GM19324 (cell line): Measurements from ENCODE around the gene TSHB.

Source experiments
- ATAC-seq: cut with Tn5 transposase; IDR thresholded peaks from one replicate; pipeline ENCODE4 v1.9.1; 2021; ENCODE audit warnings: mild to moderate bottlenecking, moderate library complexity; ENCODE audit not compliant: unreplicated experiment, low FRiP score

TSHB gene

DNA sequence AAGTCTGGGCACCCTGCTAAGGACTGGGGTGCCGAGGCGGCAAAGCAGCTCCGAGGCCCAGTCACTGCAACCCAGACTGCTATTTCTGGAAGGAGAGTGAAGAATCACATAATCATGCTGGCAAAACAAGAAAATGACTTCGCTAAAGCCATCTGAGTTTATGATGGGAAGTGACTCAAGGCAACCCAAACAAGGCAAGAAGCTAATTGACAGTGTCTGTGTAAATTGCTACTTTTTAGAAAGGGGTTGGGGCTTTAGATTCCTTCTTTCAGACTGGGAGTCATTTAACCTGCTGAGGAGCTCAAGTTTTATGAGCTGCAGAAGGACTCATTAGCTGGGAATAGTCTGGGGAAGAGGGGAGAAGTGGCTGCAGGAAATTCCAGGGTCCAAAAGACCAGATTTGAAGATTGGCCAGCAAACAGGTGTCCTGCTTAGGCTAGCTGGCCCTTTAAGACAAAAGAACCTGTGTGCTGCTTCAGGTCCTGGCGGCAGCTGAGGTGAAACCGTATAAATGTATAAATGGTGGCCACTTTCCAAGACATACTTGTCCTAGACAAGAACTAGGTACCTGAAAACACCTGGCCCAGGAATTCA, 28.1 kb downstream of the TSHB start:
- no peak for ATAC-seq

DNA sequence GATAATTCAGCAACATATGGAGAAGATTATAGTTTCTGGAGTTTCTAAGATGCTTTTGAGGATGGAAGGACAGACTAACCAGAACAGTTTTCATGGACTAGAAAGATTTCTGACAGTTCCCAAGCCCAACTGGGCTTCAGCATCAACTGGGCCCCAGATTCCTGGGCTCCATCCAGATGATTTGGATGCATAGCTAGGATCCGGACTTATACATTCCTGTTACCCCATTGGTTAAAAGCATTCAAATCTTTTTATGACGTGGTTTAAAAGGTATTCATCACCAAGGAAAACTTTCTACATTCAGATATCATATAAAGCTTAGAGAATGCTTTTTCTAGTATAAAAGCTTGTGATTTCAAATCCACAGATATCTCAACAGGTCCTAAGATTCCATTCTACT, 29.7 kb downstream of the TSHB start:
- no peak for ATAC-seq

DNA sequence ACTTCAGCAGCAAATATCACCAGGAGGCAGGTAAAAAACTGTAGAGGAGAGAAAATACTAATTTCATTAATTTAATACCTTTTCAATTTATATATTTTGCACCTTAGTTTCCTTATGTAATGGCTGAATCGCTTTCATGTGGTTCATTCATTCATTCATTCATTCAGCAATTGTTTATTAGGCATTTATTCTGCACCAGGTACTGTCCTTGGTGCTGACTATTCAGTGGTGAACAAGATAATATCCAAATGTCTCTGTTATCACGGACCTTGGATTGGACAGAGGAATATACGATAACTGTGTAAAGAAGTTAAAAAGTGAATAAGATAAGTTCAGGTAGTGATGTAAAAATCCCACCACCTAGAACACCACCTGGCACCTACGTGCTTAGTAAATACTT, 30.9 kb downstream of the TSHB start:
- ATAC-seq: no peak

DNA sequence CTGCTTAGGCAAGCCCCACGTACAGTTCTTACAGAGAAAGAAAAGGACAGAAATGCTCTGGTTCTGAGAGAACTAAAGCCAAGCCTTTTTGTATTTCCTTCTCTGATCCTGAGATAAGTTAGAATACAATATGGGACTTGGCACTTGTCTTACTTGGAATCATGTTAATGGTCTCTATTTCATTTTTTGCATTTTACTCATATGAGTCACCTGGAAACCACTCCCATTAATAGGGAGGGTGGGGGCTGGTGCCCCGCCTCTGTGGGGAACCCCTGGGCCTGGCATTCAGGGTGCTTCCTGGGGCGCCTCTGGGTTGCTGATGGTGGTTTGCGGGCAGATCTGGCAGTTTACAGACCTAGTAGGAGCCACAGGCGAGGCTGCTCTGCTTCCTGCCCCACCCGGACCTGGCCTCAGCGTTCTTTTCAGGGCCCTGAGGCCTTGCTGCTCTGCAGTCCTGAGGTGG, 32.9 kb downstream of the TSHB start:
- no peak for ATAC-seq

DNA sequence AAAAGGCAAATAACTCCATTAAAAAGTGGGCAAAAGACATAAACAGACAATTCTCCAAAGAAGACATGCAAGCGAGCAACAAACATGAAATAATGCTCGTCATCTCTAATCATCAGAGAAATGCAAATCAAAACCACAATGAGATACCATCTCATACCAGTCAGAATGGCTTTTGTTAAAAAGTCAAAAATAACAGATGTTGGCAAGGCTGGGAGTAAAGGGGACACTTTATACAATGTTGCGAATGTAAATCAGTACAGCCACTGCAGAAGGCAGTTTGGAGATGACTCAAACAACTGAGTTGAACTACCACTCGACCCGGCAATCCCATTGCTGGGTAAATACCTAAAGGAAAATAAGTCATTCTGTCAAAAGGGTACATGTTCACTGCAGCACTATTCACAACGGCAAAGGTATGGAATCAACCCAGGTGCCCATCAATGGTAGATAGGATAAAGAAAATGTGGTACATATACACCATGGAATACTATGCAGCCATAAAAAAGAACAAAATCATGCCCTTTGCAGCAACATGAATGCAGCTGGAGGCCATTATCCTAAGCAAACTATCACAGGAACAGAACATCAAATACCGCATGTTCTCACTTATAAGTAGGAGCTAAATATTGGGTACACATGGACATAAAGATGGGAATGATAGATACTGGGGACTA, 33.7 kb downstream of the TSHB start:
- ATAC-seq: no peak

DNA sequence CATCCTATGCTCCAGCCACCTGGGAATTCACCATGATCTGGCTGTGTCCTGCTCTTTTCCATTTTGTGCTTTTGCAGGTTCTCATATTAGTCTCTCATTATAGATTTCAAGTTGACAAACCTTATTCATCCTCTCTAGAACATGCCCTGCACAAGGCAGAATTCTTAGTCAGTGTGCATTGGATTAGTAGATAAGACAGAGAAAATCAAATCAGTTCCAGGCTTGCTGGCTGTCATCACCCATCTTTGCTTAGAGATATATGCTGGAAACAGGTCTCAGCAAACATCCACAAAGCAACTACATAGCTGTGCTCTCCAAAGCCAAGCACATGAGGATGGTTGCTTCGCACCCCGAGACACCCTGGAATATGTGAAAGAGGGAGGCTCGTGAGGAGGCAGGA, 34.8 kb downstream of the TSHB start:
- no peak for ATAC-seq

DNA sequence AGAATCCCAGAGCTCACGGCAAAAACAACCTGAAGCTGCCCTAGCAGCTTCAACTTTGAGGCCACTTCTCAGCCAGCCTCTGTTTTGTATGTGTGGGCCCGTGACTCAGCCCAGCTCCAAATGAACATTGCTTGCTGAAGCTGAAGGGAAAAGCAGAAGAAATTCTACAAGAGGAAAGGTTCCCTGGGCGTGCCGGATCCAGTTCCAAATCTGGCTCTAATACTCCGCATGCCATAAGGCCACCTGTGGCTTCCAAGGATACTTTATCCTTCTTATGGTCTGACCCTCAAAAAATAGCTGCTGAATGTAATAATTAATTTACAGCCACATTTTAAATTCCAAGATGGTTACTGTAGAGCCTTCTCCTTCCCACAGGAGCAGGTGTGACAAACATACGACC, 35.4 kb downstream of the TSHB start:
- ATAC-seq: no peak

DNA sequence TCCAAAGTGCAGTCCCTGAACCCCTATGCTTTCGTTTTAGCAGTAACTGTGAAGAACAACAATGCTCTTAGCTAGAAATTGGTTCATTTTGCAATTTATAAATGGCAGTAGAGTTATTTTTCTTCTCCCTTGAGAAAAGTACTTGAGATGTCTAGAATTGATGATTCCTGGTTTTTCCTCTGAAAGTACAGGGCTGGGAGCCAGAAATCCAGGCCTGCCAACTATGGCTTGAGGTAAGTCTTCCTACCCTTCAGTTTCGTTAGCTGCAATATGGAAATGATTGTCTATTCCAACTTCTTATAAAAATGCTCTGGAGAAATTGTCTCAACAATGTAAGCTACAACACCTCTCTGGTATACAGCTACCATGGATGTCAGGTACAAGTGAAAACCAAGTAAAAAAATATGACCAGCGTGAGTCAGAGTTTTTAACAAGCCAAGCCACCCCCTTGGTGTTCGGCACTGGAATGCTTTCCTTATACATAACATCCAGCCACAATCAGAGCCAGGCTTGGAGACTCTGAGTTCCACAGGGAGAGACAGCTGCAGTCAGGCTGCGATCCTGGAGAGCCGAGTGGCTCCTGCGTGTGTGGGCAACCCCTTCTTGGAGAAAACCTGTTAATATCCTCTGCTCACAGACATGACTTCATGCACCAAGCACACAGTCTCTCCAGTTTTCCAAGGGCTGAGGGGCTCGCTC, 37.7 kb downstream of the TSHB start:
- no peak for ATAC-seq

DNA sequence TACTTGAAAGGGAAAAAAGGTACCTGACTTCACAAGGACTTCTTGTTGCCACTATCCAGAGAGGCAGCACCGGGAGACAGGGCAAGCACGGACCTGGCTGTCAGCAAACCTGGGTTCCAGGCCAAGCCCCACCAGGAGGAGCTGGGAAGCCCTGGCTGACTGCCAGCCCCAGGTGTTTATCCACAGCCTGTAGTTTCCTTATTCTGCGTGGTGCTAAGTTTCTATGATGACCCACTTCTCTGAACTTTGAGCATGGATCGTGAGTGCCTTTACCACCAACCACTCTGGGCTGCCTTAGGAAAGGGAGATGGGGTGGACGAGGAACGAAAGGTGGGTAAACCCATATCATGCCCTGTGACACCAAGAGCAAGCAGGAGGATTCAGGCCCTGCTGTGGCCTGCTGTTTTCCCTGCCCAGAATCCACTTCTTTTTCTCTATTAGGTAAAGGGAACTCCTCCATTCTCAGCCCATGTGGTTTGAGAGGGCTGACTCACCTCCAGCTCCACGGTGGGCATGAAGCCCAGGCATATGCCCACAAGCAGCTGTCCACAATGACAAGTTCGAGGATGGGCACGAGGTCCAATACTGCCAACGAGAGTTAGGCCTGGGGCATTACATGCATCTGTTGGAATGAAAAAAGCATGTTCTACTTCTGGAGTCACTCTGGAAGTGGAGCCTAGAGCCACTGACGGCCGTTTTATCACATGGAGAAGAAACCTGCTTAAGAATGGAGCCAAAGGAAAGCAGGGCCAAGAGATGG, 39.4 kb downstream of the TSHB start:
- ATAC-seq: no peak

DNA sequence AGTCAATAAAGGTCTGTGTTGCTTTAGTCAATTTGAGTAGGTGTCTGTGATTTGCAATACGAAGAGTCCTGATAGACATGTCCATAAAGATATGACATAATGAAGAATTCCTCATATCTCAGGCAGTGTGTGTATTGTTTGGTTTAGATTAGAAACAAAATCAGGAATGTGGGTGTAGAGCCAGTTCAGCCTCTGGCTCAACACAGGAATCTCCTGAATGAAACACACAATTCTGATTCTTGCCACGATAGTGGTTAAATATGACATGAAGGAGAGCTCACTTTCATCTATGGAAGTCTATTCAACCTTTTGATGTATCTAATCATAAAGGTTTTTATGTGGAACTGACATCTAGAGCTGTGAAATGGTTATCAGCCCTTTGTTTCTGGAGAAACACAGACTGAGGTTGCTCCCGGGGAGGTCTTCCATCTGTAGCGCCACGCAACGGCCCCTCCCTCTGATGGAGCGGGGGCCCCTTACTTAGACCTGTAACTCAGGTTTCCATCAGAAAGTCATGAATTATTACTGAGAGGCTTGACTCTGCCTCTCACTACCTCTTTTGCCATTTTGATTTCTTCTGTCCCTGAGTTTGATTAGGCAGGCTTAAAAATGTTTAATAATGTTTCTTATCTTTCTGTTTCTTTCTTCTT, 40.2 kb downstream of the TSHB start:
- ATAC-seq: no peak

DNA sequence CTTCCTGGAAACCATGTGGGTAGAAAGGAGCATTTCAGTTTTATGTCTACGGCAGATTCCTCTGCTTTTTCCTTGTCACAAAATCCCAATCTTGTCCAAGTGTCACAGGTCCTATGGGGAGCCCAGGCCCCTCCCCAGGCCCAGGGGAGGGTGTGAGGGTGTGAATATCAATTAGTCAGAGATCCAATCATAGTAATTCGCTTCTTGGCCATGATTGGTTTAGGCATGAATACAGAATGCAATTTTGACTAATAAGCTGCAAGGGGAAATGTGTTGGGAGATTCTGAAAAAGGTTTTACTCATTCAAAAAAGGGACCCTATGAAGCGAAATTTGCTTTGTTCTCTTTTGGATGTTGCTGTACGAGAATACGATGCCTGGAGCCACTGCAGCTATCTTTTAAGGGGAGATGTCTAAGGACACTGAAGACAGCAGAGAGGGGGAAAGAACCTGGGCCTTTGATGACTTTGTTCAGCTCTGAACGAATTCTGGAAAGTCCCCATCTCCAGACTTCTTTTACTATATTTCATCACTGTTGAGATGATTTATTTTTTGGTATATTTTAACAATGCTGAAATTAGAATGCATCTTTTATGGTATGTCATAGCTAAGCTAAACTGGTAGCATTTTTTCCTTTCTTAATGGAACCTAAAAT, 41.5 kb downstream of the TSHB start:
- no peak for ATAC-seq

DNA sequence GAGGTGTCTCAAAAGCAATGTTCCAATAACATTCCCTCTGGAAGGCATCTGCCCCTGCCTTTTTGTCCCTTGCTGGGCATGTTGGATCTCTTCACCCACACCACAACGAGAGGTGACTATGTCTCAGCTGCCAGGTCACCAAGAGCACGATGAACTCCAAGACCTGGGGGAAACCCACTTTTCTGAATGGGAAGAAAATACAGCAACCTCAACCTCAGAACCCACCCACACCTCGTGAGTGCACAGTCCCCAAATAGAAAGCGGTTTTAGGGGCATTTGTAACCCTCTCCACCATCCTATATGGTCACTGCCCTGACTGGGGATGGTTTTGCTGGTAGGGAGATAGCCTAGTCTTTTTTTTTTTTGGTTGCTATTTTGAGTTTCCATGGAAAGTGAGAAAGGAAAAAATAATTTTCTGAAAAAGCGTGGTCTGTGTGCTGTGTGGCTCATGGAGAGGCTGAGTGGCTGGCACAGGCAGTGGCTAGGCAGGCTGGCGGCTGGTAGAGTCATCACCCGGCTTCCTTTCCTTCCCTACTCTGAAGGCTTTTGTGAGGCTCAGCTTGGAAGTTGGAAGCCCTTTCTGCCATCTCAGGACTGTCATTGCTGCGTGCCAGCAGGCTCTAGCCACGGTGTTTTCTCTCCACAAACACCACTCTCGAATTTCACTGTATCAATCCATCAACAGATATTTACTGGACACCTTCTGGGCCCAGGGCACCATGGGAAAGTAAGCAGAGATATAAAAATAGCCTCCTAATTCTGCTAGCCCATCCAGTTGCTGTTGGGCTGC, 43.9 kb downstream of the TSHB start:
- no peak for ATAC-seq

DNA sequence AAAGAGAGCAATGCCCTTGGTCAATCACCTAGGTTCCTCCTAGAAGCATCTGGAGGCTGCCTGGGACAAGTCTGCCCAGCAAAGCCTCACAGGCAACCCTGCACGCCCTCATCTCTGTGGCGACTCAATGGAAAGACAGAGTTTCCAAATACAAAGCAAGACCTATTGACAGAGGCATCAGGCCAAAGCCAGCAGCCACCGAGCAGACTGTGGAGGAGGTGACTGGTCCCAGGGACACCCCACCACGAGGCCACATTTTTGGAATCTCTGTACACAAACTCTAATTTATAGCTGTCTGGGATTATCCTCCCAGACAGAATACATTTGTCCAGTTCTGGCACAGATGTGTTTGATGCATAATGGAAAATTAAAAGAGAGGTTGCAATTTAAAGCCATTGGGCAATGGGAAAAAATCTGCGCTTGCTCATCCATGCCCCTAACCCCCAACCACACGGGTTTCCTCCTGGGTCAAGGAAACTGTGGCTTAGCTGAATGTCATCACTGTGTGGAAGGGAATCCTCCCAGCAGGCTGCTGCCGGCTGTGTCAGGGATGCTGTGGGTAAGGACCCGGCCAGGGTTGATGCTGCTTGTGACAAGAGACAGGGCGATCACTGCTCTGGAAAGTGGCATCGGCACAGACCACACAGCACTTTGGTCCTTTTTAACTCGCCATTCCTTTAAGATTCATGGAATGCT, 45.4 kb downstream of the TSHB start:
- ATAC-seq: no peak

DNA sequence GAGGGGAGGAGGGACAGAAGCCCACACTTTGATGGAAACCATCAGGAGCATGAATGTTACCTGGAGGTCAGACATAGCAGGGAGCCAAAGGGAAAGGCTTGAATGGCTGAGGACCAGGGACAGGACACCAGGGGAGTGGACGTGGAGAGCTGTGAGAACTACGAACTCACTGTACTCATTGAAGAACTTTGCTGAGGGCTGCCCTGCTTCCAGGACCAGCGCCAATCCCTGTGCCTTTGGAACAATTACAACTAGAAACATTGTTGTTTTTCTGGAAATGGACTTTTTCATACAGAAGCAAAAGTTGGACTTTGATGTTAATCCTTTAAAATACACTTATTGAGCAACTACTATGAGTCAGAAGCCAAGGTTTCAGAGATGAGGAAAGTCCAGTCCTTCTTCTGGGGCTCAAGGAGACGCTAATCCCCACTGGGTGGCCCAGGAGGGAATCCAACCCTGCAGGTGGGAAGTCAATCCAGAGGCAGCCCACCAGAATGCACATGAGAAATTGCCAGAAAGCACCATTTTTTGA, 46.8 kb downstream of the TSHB start:
- ATAC-seq: no peak

DNA sequence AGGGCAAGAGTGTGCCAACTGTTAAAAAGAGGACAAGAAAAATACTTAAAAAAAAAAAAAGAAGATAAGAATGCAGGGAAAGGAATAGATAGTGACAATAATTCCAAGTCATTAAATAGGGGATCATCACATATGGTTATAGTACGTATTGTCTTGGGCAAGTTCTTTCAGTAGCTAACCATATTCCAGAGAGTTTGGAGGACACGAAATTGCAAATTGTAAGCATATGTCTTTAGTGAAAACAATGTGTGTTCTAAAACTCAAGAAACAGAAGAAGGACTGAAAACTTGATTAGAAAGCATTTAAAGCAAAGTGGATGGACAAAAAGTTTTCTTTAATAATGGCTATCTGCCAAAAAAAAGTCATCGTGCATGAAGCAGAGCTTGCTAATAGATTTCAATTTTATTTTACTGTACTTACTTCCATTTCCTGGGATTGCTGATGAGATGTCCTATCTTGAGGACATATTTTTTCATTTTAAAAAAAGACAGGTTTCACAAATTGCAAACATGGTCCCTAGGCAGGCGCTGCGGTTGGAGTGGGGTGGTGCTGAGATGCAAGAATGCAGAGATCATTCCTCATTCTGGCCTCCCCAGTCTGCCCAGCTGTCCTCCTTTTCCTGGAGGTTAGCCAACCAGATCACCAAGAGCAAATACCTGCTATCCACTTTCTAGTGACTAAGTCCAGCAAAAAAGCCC, 47.8 kb downstream of the TSHB start:
- ATAC-seq: no peak

DNA sequence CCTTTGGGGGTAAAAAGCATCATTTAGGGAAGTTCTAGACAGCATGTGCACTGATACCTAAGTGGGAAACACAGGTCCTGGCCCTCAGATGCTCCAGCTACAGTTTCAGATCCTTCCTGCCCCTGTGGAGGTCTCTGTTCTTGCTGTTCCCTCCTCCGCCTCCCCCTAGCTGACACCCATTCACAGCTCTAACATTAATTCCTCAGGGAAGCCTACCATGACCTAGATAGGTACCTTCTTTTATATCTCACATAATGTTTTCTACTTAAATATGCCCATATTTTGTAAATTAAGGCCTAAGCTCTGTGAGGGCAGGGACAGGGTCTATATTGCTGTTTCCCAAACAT, 48.3 kb downstream of the TSHB start:
- no peak for ATAC-seq

DNA sequence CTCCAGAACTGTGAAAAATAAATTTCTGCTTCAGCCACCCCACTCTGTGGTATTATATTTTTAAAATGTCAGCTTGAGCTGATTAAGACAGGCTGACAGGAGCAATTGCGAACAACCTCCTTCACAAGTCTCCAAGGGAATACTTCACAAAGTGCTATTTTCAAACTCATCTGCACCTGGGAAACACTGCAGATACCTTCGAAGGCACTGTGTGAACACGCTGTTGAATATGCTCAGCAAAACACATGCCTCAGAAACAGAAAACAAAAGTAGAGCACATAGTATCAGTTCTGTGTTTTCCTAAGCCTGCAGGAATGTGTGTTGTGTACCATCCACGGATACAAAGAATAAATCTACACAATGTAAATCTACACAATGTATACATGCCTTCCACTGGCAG, 49.1 kb downstream of the TSHB start:
- no peak for ATAC-seq

DNA sequence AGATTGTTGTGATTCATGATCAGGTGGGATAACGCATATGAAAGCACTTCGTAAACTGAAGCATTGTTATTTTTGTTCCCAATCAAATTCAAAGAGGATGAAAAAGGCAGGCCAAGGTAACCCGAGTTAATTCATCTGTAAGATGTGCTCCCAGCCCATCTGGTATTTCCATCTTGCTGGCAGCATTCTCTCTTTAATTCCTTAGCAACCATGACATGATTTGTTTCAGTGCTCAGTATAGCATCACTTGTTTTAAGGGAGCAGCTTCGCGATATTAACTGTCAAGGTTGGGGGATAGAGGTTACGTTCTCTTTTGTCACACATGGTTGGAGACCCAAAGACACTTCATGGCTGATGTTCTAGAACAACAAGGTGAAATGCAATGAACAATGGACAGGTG, 53.3 kb downstream of the TSHB start:
- no peak for ATAC-seq
